NCI-H1105 treated with DMSO at 0.1 percent for 48 hours (cell line): ENCODE measurements around the gene ELAVL1.

Experiments used
- DNase-seq: peaks from one replicate; lab custom pipeline; 2025; lab: John Stamatoyannopoulos, UW

ELAVL1 gene

GRCh38 chr19:7909471-7910067 lies 95.9 kb downstream of the ELAVL1 start:
- no peak for DNase-seq

GRCh38 chr19:7908742-7909461 lies 96.5 kb downstream of the ELAVL1 start:
- DNase-seq: no peak
